WERI-Rb-1 (cell line): ENCODE data around the gene STX5.
A peak's percentile ranks its signal among the peaks of the same experiment; 100 is the strongest.
"Not testable (repeated sequence)": the region's sequence is repeated elsewhere in the genome, so short reads cannot be mapped to it uniquely, and the experiment has no call there.

Source experiments
- DNase-seq: peaks from one replicate; pipeline ENCODE4 v3.0.0-alpha.2; 2020
- H3K27ac ChIP-seq: fragments of 250-450 bp; sonication (Bioruptor Pico); 2 replicates; pipeline ENCODE4 v1.5.1; 2020; ENCODE audit warnings: mild to moderate bottlenecking, moderate library complexity
- H3K27me3 ChIP-seq: fragments of 250-450 bp; sonication (Bioruptor Pico); 2 replicates; pipeline ENCODE4 v1.5.1; 2021; ENCODE audit warnings: mild to moderate bottlenecking, low read depth, moderate library complexity; ENCODE audit not compliant: insufficient read depth, severe bottlenecking
- H3K36me3 ChIP-seq: fragments of 250-450 bp; sonication (Bioruptor Pico); 2 replicates; pipeline ENCODE4 v1.5.1; 2020; ENCODE audit warnings: mild to moderate bottlenecking, moderate library complexity
- H3K4me3 ChIP-seq: 2 replicates; pipeline ENCODE4 v1.5.1; 2011; ENCODE audit warnings: low read depth, mild to moderate bottlenecking, control low read depth, low read length
- H3K9me3 ChIP-seq: fragments of 250-450 bp; sonication (Bioruptor Pico); 2 replicates; pipeline ENCODE4 v1.5.1; 2021; ENCODE audit warnings: mild to moderate bottlenecking, moderate library complexity; ENCODE audit not compliant: severe bottlenecking
- TF ChIP-seq, protein P1 (sequence below): IDR thresholded peaks from 2 replicates; pipeline ENCODE4 v1.5.1; 2011; ENCODE audit warnings: low read depth, mild to moderate bottlenecking, control low read depth, inconsistent platforms, low read length

The STX5 gene

GRCh38 chr11:62875698-62876478 is 44.0 kb upstream of the STX5 start:
- H3K27ac ChIP-seq, result peak overlapping the region; percentile 67

DNA sequence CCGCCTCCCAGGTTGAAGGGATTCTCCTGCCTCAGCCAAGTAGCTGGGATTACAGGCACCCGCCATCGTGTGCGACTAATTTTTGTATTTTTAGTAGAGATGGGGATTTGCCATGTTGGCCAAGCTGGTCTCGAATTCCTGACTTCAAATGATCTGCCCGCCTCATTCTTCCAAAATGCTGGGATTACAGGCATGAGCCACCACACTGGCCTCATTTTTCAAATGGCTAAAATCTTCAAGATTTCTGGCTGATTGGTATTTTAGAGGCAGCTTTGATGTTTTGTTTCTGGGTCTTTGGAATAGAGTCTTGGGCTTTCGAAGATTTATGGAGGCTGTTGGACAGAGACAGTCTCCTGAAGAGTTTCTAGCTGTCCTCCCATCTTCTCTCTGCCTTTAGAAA is 43.0 kb upstream of the STX5 start:
- no peak for DNase-seq
- TF ChIP-seq, protein P1, sequence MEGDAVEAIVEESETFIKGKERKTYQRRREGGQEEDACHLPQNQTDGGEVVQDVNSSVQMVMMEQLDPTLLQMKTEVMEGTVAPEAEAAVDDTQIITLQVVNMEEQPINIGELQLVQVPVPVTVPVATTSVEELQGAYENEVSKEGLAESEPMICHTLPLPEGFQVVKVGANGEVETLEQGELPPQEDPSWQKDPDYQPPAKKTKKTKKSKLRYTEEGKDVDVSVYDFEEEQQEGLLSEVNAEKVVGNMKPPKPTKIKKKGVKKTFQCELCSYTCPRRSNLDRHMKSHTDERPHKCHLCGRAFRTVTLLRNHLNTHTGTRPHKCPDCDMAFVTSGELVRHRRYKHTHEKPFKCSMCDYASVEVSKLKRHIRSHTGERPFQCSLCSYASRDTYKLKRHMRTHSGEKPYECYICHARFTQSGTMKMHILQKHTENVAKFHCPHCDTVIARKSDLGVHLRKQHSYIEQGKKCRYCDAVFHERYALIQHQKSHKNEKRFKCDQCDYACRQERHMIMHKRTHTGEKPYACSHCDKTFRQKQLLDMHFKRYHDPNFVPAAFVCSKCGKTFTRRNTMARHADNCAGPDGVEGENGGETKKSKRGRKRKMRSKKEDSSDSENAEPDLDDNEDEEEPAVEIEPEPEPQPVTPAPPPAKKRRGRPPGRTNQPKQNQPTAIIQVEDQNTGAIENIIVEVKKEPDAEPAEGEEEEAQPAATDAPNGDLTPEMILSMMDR, result no peak
- Histone ChIP-seq H3K9me3 (no peaks in the 10 kb centered on the region), H3K4me3 (no peak overlapping the region), H3K36me3 (peaks cover 87% of the 10 kb centered on the region), H3K27me3 (no peaks in the 10 kb centered on the region), H3K27ac (peak overlapping the region; percentile 67)

More at GRCh38 chr11:62875698-62876478, 44.0 kb upstream of the STX5 start:
- TF ChIP-seq, protein P1, result 0 out of 2 replicates have a peak, but pooled peaks have one; percentile 15
- Histone ChIP-seq H3K27me3 (no peaks in the 10 kb centered on the region), H3K4me3 (no peak overlapping the region), H3K36me3 (peaks cover 87% of the 10 kb centered on the region), H3K9me3 (no peaks in the 10 kb centered on the region)
- DNase-seq, result no peak

GRCh38 chr11:62865635-62866034 is 33.8 kb upstream of the STX5 start:
- no peaks in the 10 kb centered on the region for H3K9me3 ChIP-seq
- H3K36me3 ChIP-seq, result peaks cover 51% of the 10 kb centered on the region
- no peak for DNase-seq
- H3K4me3 ChIP-seq, result no peak overlapping the region
- TF ChIP-seq, protein P1, result no peak
- no peaks in the 10 kb centered on the region for H3K27me3 ChIP-seq
- H3K27ac ChIP-seq, result no peak overlapping the region

DNA sequence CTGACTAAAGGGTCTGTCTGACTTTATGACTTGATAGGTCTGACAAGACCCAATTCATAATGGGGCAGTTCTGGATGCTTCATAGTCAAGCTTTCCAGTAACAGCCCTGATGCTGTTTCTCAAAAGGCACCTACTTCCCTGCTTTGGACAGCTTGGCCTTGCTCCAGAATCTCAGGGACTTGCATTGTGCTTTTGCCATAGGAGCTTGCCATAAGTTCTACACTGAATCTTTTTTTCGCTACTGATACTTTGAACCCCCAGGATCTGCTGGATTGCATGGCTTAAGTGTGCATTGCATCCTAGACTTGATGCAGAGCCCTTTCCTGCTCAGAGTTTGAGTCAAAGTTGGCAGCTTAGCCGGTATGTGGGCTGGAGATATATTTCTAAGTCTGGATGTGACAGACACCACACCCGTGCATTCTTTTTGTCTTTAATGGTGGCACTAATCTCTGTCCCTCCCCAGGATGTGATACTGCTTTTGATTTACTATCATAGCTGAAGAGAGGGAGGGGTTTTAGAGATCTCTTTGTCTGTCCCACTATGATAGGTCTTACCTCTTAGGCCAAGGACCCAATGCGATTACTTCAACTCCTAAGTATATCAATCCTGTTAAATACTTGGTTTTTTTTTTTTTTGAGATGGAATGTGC is 32.0 kb upstream of the STX5 start:
- Histone ChIP-seq H3K27ac (no peak overlapping the region), H3K9me3 (no peaks in the 10 kb centered on the region), H3K27me3 (no peaks in the 10 kb centered on the region), H3K4me3 (no peak overlapping the region), H3K36me3 (peaks cover 51% of the 10 kb centered on the region)
- no peak for DNase-seq
- TF ChIP-seq, protein P1, result no peak

DNA sequence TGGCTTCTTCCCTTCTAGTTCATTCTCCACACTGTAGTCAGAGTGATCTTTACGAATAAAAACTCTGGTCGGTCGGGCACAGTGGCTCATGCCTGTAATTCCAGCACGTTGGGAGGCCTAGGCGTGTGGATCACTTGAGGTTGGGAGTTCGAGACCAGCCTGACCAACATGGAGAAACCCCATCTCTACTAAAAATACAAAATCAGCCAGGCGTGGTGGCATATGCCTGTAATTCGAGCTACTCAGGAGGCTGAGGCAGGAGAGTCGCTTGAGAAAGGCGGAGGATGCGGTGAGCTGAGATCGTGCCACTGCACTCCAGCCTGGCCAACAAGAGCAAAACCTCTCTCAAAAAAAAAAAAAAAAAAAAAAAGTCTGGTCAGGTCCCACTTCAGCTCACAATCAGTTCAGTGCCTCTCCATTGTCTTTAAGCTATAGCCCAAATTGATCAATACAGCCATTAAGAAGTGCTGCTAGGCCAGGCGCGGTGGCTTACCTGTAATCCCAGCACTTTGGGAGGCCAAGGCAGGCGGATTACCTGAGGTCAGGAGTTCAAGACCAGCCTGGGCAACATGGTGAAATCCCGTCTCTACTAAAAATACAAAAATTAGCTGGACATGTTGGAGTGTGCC is 29.8 kb upstream of the STX5 start:
- H3K4me3 ChIP-seq, H3K27me3 ChIP-seq, H3K9me3 ChIP-seq: not testable (repeated sequence)
- peak; percentile 54 for DNase-seq
- Histone ChIP-seq H3K27ac (peak overlapping the region; percentile 92), H3K36me3 (peaks cover 41% of the 10 kb centered on the region)

DNA sequence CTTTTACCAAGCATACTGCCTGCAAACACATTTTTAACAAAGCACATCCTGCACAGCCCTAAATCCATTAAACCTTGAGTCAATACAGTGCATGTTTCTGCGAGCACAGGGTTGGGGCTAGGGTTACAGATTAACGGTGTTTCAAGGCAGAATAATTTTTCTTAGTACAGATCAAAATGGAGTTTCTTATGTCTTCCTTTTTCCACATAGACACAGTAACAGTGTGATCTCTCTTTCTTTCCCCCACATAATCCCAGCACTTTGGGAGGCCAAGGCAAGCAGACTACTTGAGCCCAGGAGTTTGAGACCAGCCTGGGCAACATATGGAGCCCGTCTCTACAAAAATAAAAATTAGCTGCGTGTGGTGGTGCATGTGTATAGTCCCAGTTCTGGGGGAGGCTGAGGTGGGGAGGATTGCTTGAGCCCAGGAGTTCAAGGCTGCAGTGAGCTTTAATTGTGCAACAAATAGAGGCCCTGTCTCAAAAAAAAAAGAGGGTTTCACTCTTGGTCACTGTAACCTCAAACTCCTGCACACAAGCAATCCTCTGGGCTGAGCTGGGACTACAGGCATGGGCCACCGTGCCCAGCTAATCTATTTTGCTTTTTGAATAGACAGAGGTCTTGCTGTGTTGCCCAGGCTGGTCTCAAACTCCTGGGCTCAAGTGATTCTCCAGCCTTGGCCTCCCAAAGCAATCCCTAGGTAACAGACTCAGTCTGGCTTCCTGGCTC is 29.1 kb upstream of the STX5 start:
- Histone ChIP-seq H3K9me3 (no peaks in the 10 kb centered on the region), H3K36me3 (peaks cover 35% of the 10 kb centered on the region), H3K27ac (peak overlapping the region; percentile 92), H3K27me3 (no peaks in the 10 kb centered on the region), H3K4me3 (0 out of 2 replicates have a peak overlapping the region, but pooled peaks have one; percentile 5)
- no peak for DNase-seq
- TF ChIP-seq, protein P1, result no peak

DNA sequence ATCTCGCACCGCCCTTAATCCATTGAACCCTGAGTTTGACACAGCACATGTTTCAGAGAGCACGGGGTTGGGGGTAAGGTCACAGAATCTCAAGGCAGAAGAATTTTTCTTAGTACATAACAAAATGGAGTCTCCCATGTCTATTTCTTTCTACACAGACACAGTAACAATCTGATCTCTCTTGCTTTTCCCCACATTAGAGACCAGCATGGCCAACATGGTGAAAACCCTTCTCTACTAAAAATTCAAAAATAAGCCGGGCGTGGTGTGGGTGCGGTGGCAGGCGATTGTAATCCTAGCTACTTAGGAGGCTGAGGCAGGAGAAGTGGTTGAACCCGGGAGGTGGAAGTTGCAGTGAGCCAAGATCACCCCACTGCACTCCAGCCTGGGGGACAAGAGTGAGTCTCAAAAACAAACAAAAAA is 27.4 kb upstream of the STX5 start:
- H3K27me3 ChIP-seq, H3K4me3 ChIP-seq, H3K9me3 ChIP-seq, DNase-seq: not testable (repeated sequence)
- peaks cover 39% of the 10 kb centered on the region for H3K36me3 ChIP-seq
- H3K27ac ChIP-seq, result peak overlapping the region; percentile 92
